Putamen (tissue), 1 donor: ENCODE data around the gene EGFL7.
"Not testable (repeated sequence)": the region's sequence is repeated elsewhere in the genome, so short reads cannot be mapped to it uniquely, and the experiment has no call there.

Experiments used
- DNase-seq: peaks from one replicate; pipeline ENCODE4 v3.0.0-alpha.2; 2016; ENCODE audit warnings: low spot score

Gene EGFL7

DNA sequence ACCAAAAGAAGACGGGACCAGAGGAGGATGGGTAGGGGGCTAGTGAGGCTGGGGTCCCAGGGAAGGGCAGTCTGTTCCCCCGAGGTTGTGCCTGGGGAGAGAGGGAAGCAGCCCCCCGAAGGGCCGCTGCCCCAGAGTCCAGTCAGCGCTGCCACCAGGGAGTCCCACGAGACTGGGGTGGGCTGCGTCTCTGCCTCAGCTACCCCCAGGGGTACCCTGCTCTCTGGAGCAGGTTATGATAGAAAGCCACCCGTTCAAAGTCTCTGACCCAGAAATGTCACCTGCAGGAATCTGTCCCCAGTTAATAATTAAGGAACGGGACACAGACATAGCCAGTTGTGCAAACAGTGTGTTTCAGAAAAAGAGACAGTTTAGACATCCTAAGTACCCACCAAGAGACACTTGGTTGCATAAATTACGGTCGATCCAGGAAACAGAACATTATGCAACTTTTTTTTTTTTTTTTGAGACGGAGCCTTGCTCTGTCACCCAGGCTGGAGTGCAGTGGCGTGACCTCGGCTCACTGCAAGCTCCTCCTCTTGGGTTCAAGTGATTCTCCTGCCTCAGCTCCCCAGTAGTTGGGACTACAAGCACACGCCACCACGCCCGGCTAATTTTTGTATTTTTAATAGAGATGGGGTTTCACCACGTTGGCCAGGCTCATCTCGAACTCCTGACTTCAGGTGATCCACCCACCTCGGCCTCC lies 35.3 kb downstream of the EGFL7 start:
- DNase-seq, result no peak

DNA sequence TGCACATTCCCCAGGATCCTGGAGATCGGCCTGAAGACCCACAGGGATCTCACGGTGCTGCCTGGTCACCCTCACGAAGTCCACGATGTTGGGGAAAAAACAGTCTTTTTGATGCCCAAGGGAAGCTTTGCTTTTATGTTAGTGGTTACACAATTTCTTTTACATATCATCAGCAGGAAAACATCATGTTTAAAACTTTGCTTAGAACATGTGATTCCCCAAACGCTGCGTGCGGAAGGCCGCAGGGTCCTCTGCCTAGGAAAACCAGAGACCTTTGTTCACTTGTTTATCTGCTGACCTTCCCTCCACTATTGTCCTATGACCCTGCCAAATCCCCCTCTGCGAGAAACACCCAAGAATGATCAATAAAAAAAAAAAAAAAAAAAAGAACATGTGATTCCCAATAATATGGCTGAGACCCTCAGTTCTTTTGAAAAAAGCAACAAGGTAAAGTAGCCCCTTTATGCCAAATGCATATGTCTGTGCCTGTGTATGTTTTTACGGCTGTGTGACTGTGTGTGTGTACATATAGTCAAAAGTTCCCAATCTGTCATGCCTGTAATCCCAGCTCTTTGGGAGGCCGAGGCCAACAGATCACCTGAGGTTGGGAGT lies 36.0 kb downstream of the EGFL7 start:
- DNase-seq, result no peak

DNA sequence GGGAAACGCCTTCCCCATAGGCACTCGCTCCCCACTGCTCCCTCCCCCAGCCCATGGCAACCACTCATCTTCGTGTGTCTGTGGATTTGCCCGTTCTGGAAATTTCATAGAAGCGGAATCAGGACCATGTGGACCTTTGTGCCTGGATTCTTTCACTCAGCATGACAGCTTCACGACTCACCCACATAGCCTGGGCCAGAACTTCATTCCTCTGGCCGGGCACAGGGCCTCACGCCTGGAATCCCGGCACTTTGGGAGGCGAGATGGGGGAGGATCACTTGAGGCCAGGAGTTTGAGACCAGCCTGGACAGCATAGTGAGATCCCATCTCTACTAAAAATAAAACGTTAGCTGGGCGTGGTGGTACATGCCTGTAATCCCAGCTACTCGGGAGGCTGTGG lies 37.6 kb downstream of the EGFL7 start:
- no peak for DNase-seq

DNA sequence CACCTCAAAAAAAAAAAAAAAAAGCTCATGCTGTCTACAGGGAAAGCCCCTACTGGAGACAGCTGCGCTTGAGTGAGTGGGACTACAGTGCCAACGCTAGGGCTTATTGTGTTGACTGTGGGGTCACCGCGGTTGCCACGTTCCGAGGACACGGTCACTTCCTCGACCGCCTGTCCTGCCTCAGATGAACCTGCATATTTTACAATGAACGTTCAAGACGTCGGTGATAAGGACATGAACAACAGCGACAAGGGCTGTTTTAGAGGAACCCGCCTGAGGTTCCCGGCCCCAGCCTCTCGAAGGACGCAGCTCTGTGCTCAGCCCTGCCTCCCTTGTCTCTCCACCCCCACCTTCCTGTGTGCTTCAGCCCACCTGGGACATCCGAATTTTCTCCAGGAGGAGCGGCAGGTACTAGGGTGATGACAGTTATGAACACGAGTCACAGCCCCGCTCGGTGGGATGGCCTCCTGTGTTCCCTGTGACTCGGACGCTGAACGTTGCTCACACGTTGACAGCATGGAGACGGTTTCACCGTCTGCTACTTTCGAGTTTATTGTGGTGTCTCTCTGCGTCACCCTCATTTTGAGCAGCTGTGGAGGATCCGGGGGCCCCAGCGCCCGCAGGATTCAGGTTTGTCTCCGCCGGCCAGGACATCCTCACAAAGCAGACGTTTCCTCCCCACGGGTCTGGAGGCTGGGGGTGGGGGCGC lies 38.4 kb downstream of the EGFL7 start:
- DNase-seq, result no peak

DNA sequence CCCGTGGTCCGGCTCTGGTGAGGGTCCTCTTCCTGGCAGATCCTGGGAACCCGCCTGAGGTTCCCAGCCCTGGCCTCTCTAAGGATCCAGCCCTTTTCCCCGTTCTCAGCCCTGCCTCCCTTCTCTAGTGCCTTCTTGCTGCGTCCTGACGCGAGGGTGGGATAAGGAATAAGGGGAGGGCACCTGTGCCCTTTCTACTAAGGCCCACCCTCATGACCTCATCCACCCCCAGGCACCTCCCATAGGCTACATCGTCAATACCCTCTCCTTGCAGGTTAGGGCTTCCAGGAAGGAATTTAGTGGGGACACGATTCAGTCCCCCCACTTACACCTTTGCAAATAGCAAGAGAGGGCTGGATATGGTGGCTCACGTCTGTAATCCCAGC lies 38.9 kb downstream of the EGFL7 start:
- DNase-seq, result no peak

DNA sequence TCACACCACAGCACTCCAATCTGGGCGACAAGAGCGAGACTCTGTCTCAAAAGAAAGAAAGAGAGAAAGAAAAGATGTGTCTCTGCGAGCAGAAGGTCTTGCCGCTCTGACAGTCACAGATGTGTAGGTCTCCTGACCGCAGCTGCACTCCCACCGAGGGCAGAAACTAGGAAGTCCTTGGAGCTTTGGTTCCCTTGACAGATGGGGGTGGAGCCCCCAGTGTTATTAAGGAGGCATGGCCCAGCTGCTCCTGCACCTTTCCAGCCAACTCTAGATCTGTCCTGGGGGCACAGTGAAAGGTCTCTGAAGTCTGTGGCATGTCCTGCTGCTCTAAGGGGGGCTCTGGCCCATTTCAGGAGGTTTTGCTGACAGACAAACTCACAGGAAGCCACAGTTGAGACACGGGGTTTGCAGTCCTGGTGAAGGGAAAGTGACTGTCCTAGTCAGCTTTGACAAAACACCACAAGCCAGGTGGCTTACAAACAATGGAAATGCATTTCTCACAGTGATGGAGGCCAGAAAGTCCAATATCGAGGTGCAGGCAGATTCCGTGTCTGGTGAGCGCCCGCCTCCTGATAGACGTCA lies 40.7 kb downstream of the EGFL7 start:
- DNase-seq, result no peak

DNA sequence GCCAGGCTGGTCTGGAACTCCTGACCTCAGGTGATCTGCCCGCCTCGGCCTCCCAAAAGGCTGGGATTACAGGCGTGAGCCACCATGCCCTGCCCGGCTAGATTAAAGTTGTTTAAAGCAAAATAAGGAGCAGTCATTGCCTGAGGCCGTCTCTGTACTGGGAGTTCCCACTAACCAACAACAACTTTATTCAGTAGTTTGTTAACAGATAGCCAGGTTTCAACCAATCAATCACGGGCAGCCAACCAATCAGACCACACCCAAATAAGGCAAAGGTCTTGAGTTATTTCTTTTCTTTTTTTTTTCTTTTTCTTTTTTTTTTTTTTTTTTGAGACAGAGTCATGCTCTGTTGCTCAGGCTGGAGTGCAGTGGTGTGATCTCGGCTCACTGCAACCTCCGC lies 42.0 kb downstream of the EGFL7 start:
- not testable (repeated sequence) for DNase-seq

DNA sequence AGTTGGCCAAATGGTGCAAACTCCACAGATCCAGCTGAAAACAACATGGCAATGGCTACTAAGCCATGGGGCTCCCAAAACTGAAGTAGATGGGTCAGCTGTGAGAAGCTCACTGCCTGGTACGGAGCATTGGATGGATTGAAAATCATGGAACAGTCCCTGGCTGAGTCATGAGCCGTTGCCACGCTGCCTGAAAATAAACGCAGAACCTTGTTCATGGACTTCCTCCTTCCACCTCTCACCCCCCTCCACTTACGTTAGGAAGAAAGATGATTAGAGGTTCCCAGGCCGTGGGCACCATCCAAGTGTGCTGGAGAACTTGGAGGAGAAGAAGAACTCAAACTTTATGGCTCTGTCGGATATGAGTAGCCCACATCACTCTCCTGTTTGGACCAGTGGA lies 42.8 kb downstream of the EGFL7 start:
- DNase-seq, result no peak

DNA sequence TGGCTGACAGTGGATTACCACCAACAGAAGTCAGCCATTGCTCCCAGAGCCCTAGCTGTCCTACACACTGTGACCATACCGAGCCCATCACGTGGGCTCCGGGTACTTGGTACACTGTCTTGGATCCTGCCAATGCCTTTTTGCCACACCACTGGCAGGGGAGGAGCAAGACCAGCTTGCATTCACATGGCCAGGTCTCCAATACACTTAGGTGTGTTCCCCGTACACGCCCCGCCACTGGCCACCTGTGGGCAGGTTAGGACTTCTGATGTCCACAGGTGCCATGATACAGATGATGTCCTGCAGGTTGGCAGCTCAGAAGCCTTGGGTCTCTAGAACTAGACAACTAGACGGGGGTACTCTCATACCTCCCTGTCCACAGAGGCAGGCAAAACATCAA lies 44.3 kb downstream of the EGFL7 start:
- DNase-seq, result no peak

DNA sequence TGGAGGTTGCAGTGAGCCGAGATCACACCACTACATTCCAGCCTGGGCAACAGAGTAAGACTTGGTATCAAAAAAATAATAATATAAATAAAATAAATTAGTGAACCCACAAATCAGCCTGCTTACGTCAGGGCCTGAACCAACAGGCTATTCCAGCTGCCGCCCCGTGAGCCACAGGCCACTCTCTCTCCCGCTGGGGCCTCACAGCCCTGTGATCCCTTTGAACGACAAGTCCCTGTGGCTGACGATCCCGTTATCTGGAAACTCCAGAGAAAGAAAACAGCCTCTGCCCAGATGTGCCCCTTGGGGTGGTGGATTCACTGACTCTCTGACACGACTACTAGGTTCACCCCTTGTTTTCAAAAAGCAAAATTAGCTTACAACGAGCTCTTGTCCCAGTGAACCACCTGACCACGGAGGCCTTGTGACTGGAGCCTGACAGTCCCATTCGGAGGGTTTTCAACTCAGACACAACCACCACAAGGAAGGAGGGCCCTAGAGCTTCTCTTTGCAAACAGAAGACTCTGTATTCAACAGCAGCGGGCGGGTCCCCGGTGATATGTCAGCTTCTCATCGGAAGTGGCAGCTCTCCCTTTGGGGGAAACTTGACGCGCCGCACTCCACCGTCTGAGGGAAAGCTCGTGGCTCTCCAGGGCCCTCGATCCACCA lies 45.3 kb downstream of the EGFL7 start:
- DNase-seq, result no peak

DNA sequence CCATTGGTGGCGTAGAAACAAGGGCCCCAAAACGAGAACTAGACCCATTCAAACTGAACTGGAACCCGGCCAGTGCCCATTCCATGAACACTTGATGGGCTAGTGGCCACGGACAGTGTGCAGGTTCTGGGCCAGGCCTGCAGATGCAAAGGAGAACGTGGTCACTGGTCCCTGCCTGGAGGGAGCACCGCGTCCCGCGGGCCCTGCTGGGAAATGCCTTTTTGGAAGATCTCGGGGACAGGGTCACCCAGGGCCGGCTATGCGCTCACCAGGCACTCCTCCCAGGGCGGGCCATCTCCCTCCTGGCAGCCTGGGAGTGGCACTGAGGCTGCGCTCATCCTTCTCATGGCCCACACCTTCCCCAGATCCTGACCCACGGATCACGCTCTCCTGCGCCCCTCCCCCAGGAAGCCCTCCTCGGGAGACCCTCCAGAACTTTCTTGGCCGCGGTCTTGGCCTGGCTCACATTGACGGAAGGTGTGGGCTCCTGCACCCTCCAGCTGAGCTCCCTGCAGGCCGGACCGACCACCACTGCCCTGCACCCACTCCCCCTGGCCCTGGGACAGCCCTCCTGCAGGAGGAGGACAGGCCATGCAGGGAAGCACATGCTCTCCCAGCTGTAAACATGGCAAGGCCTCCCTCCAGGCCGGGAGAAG lies 46.9 kb downstream of the EGFL7 start:
- no peak for DNase-seq

DNA sequence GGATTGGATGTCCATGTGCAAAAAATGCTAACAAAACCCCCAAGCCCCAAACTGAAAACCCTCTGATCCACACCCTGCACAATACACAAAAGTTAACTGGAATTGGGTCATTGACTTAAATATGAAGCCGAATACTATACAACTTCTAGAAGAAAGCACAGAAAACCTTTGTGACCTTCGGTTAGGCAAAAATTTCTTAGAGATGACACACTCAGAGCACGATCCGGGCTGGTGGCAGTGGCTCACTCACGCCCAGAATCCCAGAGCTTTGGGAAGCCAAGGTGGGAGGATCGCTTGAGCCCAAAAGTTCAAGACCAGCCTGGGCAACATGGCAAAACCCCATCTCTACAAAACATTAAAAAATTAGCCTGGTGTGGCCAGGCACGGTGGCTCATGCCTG lies 47.8 kb downstream of the EGFL7 start:
- no peak for DNase-seq

DNA sequence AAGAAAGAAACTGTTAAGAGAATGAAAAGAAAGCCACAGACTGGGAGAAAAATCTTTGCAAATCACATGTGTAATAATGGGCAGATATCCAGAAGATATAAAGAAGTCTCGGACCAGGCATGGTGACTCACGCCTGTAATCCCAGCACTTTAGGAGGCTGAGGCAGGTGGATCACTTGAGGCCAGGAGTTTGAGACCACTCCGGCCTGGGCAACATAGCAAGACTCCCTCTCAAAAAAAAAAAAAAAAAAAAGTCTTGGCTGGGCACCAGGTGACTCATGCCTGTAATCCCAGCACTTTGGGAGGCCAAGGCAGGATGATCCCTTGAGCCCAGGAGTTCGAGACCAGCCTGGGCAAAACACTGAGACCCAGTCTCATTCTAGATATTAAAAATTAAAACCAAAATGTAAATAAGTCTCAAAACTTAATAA lies 48.5 kb downstream of the EGFL7 start:
- not testable (repeated sequence) for DNase-seq

DNA sequence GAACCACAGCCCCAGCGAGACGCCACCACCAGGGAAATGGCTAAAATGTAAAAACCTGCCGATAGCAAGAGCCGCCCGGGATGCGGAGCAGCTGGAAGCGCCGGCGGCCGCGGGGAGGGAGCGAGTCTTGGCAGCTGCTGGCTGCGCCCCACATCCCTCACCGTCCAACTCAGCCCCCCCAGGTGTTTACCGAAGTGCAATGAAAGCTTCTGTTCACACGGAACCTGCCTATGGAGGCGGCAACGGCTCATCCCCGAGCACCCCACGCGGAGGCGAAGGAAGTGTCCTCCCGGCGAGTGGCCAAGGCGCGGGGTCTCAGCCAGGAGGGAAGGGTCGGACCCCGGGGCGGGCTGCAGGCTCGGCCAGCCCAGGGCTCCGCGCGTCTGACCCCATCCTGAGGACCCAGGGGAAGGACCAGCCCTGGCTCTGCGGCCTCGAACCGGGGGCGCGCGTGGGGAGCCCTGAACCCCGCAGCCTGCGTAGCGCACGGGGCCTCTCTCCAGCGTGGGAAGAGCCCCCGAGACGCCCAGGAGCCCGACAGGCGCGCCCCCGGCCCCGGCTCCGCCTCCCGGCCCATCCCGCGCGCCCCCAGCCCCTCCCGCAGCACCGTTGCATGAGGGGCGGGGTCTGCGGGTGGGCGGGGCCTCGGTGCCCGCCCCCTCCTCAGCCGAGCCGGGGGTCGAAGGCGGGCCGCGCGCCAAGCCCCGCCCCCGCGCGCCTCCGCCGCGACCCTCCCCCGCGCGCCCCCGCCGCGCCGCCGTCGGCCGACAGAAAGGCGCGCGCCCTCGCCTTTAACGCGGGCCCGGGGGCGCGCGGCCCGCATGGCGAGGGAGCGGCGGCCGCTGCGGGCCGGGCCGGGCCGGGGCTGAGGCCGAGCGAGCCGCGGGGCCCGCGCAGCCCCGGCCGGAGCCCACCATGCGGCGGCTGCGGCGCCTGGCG lies 49.3 kb downstream of the EGFL7 start, which contains the start of gene DIPK1B:
Gene DIPK1B, plus strand, starts transcription at position 822 of the 939 bp plus-strand sequence. Its CDS starts 94 bp downstream, at position 916.
- DNase-seq, result no peak

DNA sequence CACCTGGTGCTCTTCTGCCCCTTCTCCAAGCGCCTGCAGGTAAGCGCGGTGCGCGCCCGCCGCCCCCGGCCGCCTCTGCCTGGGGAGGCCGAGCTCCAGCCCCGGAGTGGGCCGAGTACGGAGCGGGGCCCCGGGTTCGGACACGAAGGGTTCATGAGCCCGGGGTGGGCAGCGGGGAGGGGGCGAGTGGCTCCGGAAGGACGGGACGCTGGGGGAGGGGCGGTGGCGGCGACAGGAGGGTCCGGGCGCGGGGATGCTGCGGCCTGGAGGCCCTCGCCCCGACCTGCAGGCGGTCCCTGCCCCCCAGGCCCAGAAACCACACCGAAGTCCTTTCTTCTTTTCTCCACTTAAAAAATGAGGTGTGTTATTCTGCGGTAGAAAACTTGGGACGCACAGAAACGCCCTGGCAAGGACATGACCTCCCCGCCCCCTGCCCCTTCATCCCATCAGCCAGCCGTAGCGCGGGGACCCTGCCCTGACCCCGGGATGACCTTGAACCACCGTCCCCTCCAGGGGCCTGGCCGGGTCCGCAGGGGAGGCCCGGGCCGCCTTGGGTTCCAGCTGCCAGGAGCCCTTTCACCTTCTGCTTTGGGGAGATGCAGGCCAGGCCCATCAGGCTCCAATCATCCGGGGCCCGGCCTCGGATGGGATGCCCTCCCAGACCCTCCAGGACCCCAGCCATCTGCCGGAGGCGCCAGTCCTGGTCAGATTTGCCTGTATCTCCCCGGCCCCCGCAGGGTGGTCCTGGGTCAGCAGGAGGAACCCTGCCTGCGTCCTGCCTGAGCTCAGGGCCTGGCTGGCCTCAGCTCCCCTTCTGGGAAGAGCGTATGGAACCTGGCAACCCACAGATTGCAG lies 50.2 kb downstream of the EGFL7 start:
- no peak for DNase-seq

DNA sequence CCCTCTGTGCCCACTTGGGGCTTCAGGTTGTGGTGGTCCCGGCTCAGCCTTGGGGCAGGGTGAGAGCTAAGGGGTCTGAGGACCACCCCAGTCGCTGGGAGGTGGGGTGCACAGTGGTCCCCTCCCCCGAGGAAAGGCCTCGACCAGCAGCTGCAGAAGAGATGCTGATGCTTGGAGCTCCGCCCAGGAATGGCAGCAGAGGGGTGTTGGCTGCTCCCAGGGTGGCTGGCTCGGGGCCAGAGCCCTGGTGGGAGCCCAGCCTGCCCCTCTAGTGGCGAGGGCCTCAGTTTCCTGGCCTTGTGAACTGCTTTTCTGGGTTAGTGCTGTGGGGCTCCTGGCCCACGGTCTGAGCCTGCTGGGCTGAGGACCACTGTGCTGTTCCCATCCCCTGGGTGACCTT lies 50.8 kb downstream of the EGFL7 start:
- no peak for DNase-seq

DNA sequence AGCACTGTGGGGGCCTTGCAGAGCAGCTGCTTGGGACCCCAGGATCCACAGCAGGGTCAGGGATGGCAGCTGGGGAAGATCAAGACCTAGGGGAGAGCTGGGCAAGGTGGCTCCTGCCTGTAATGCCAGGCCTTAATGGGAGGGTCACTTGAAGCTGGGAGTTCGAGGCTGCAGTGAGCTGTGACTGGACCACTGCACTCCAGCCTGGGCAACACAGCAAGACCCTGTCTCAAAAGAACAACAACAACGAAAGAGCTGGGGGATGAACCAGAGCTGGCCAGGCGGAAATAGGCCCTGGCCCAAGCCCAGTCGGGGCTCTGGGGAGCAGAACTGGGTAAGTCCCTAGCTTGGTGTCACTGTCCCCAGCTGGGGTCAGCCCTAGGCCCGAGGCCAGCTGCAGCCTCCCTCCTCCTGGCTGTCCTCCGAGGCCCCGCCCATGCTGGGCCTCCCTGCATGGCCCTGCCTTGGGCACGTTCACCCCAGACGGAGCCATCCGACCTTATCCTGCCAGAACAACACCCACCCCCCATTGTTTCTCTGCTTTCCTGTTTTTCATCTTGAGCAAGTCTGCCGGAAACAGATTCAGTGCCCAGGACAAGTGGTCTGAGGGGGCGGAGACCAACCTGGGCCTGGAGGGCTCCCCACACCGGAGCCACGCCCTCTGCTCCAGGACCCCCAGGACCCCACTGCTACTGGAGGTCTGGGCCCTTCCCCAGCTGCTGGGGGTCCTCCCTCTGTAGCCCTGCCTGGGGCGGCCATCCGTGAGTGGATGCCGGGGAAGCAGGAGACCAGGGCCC lies 51.6 kb downstream of the EGFL7 start:
- no peak for DNase-seq

DNA sequence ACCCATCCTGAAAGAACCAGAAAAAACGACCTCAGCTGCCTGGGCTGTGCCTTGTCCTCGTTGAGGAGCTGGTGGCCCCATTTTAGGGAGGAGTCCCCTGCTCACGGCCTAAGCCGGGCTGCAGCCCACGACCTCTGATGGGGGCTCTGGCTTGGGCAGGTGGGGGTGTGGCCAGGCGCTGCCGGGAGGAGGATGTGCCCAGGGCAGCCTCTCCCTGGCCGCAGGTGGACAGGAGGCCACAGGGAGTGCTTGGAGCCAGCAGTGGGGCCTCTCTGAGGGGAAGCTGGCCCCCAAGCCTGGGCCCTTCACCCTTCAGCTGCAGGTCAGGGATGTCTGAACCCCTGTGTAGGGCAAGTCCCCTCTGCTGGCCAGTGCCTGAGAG lies 52.2 kb downstream of the EGFL7 start:
- DNase-seq, result no peak

DNA sequence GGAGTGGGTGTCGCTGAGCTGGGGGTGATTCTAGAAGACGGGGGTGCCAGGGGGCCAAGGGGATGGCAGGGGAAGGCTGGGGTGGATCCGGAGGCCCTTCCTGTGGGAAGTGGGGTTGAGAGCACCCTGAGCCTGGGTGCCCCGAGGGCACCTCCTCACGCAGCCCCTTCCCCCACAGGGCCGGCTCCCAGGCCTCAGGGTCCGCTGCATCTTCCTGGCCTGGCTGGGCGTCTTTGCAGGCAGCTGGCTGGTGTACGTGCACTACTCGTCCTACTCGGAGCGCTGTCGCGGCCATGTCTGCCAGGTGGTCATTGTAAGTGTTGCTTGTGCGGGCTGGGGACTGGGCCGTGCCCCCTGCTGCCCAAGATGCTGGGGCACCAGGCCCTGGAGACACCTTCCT lies 54.7 kb downstream of the EGFL7 start:
- DNase-seq, result no peak
